Liver (tissue), 9 donors: ENCODE results near the gene KIRREL3. TPM values are rescaled to one million over a fixed set of nuclear protein-coding genes. Genes with fewer than 3 reads are reported as not detected.

Source experiments
- DNase-seq: peaks from one replicate; pipeline ENCODE4 v3.0.0-alpha.2; 2017; ENCODE audit warnings: low spot score
- H3K27ac ChIP-seq, 2 donors: one replicate each; pipeline ENCODE4 v1.7.0; 2013; ENCODE audit warnings: inconsistent platforms in 2 of 2, low read length in 2 of 2, control low read depth in 1 of 2, low read depth in 1 of 2, mild to moderate bottlenecking in 1 of 2
- H3K27me3 ChIP-seq, 4 donors: one replicate each; pipeline versions ENCODE4 v1.6.1 to v1.7.0; 2013; ENCODE audit warnings: low read length in 3 of 4, inconsistent platforms in 1 of 4, mild to moderate bottlenecking in 1 of 4, moderate library complexity in 1 of 4; ENCODE audit not compliant: control insufficient read depth in 4 of 4, insufficient read depth in 4 of 4
- H3K36me3 ChIP-seq, 4 donors: one replicate each; pipeline versions ENCODE4 v1.6.1 to v1.7.0; 2013; ENCODE audit warnings: low read length in 3 of 4, mild to moderate bottlenecking in 3 of 4, low read depth in 1 of 4, moderate library complexity in 1 of 4; ENCODE audit not compliant: control insufficient read depth in 4 of 4, insufficient read depth in 3 of 4
- H3K4me1 ChIP-seq, 4 donors: one replicate each; pipeline versions ENCODE4 v1.6.1 to v1.7.0; 2013; ENCODE audit warnings: low read length in 3 of 4, mild to moderate bottlenecking in 3 of 4, moderate library complexity in 1 of 4; ENCODE audit not compliant: control insufficient read depth in 4 of 4, insufficient read depth in 4 of 4
- H3K4me3 ChIP-seq, 3 donors: one replicate each; pipeline versions ENCODE4 v1.6.1 to v1.7.0; 2013; ENCODE audit warnings: low read length in 3 of 3, control low read depth in 1 of 3, low read depth in 1 of 3, mild to moderate bottlenecking in 1 of 3
- H3K9ac ChIP-seq, 2 donors: one replicate each; pipeline ENCODE4 v1.7.0; 2013; ENCODE audit warnings: low read length in 2 of 2, mild to moderate bottlenecking in 2 of 2, moderate library complexity in 2 of 2, control low read depth in 1 of 2, low read depth in 1 of 2
- H3K9me3 ChIP-seq, 4 donors: one replicate each; pipeline versions ENCODE4 v1.6.1 to v1.7.0; 2013; ENCODE audit warnings: low read length in 3 of 4; ENCODE audit not compliant: control insufficient read depth in 4 of 4
- ATF3 ChIP-seq: IDR thresholded peaks from 2 replicates; pipeline ENCODE4 v1.6.1; 2016; ENCODE audit warnings: antibody characterized with exemption
- CTCF ChIP-seq: fragments of 150-350 bp; IDR thresholded peaks from 2 replicates; pipeline ENCODE4 v1.5.1; 2017; ENCODE audit warnings: improper control_type of control experiment, low read depth, low read length; ENCODE audit not compliant: missing input control
- EGR1 ChIP-seq, 2 donors: IDR thresholded peaks; 2 replicates each; pipeline ENCODE4 v1.6.1; 2016 to 2018; ENCODE audit warnings: antibody characterized with exemption in 2 of 2, low read depth in 2 of 2
- FOXA1 ChIP-seq: IDR thresholded peaks from 2 replicates; pipeline ENCODE4 v1.6.1; 2016; ENCODE audit warnings: antibody characterized with exemption
- FOXA2 ChIP-seq: IDR thresholded peaks from 2 replicates; pipeline ENCODE4 v1.6.1; 2016; ENCODE audit warnings: antibody characterized with exemption
- GABPA ChIP-seq, 2 donors: IDR thresholded peaks in 1 of 2; conservative IDR thresholded peaks in 1 of 2; 2 replicates each; pipeline ENCODE4 v1.6.1; 2016; ENCODE audit warnings: antibody characterized with exemption in 2 of 2, mild to moderate bottlenecking in 1 of 2, moderate library complexity in 1 of 2
- HNF4A ChIP-seq, 2 donors: conservative IDR thresholded peaks; 2 replicates each; pipeline ENCODE4 v1.6.1; 2016; ENCODE audit warnings: antibody characterized with exemption in 2 of 2, mild to moderate bottlenecking in 2 of 2
- HNF4G ChIP-seq: IDR thresholded peaks from 2 replicates; pipeline ENCODE4 v1.6.1; 2016; ENCODE audit warnings: antibody characterized with exemption
- JUND ChIP-seq, 2 donors: IDR thresholded peaks; 2 replicates each; pipeline ENCODE4 v1.6.1; 2016; ENCODE audit warnings: antibody characterized with exemption in 2 of 2
- MAX ChIP-seq: IDR thresholded peaks from 2 replicates; pipeline ENCODE4 v1.6.1; 2016; ENCODE audit warnings: antibody characterized with exemption
- NR2F2 ChIP-seq: IDR thresholded peaks from 2 replicates; pipeline ENCODE4 v1.6.1; 2016; ENCODE audit warnings: antibody characterized with exemption
- RAD21 ChIP-seq, 2 donors: IDR thresholded peaks; 2 replicates each; pipeline ENCODE4 v1.6.1; 2016; ENCODE audit warnings: antibody characterized with exemption in 2 of 2, mild to moderate bottlenecking in 2 of 2
- REST ChIP-seq: IDR thresholded peaks from 2 replicates; pipeline ENCODE4 v1.6.1; 2016; ENCODE audit warnings: antibody characterized with exemption, mild to moderate bottlenecking
- RXRA ChIP-seq, 2 donors: IDR thresholded peaks; 2 replicates each; pipeline ENCODE4 v1.6.1; 2017 to 2018; ENCODE audit warnings: antibody characterized with exemption in 2 of 2, mild to moderate bottlenecking in 1 of 2
- SP1 ChIP-seq: IDR thresholded peaks from 2 replicates; pipeline ENCODE4 v1.6.1; 2018; ENCODE audit warnings: antibody characterized with exemption, mild to moderate bottlenecking
- TAF1 ChIP-seq: conservative IDR thresholded peaks from 2 replicates; pipeline ENCODE4 v1.6.1; 2016; ENCODE audit warnings: antibody characterized with exemption, mild to moderate bottlenecking
- YY1 ChIP-seq: IDR thresholded peaks from 2 replicates; pipeline ENCODE4 v1.6.1; 2016; ENCODE audit warnings: antibody characterized with exemption, mild to moderate bottlenecking
- ZBTB33 ChIP-seq: IDR thresholded peaks from 2 replicates; pipeline ENCODE4 v1.6.1; 2016; ENCODE audit warnings: antibody characterized with exemption
- WGBS: extraction: QIAGEN DNeasy Blood & Tissue Kit; methylation state at CpG from one replicate; pipeline ENCODE4 v1.1.7; 2013; 5-methylcytosine and 5-hydroxymethylcytosine counted together
- polyA plus RNA-seq, 2 donors: library from polyadenylated mRNA; stranded (reverse) in 1 of 2; unstranded in 1 of 2; fragments of 200-250 nt in 1 of 2; fragments of >200 nt in 1 of 2; fragmentation: Nextera tagmentation in 1 of 2; extraction: Ambion mirVana in 1 of 2; gene quantifications; one replicate each; pipeline versions ENCODE4 v1.2.1 to v1.2.3, GENCODE V29; 2013 to 2015
- total RNA-seq, 2 donors: library from RNA; depleted of rRNA; stranded (reverse); fragments of >200 nt; gene quantifications; one replicate each; pipeline ENCODE4 v1.2.3, GENCODE V29; 2014
- donor health status: healthy.
- donor health status: healthy.
- donor health status: healthy.
- donor health status: healthy.
- donor health status: healthy.

The KIRREL3 gene
- total and polyA plus RNA-seq, 4 donors = 0.03 to 0.29 (median 0.08) TPM; not detected in 1

GRCh38 chr11:126664643-126665042 is 335.9 kb downstream of the KIRREL3 start (continued):
- no peak for TF ChIP-seq CTCF

GRCh38 chr11:126663749-126664592 is 336.6 kb downstream of the KIRREL3 start:
- Histone ChIP-seq H3K9me3 (no peaks in the 10 kb centered on the region), H3K4me1 (peaks cover 0 to 20% (median 13%) of the 10 kb centered on the region in 4 donors), H3K4me3 (no peak overlapping the region), H3K27ac (no peak overlapping the region), H3K27me3 (no peaks in the 10 kb centered on the region), H3K36me3 (peaks cover 0 to 2% (median 0%) of the 10 kb centered on the region in 4 donors), H3K9ac (no peak overlapping the region)
- DNase-seq = no peak
- 94% methylated on average over 3 of the region's 3 CpGs for WGBS
- TF ChIP-seq NR2F2 (no peak), GABPA (IDR thresholded peaks at IDR 0.05 in 1 of 2, conservative IDR thresholded peaks at IDR 0.05 in 1 of 2) (no peak), YY1 (no peak), CTCF (no peak), FOXA1 (no peak), TAF1 (no peak), MAX (no peak), JUND (IDR thresholded peaks at IDR 0.05) (no peak), REST (no peak), HNF4G (no peak), SP1 (no peak), RXRA (IDR thresholded peaks at IDR 0.05) (no peak), FOXA2 (no peak), ZBTB33 (no peak), RAD21 (IDR thresholded peaks at IDR 0.05) (no peak), EGR1 (IDR thresholded peaks at IDR 0.05; ENCODE audit: low read depth in 2 of 2) (no peak), ATF3 (no peak), HNF4A (conservative IDR thresholded peaks at IDR 0.05) (no peak)
